ENCODE measurements around the gene NUDT17.

- no peak for TF ChIP-seq CTCF (IDR thresholded peaks at IDR 0.05; ENCODE audit: poor library complexity, severe bottlenecking)
- no peak for TF ChIP-seq EZH2 (IDR thresholded peaks at IDR 0.05; ENCODE audit: borderline replicate concordance, insufficient read depth, low read length, poor library complexity, severe bottlenecking)
- TF ChIP-seq EP300 (conservative IDR thresholded peaks at IDR 0.05; ENCODE audit: poor library complexity, severe bottlenecking): no peak
- TF ChIP-seq POLR2AphosphoS5 (IDR thresholded peaks at IDR 0.05): no peak
- TF ChIP-seq REST (IDR thresholded peaks at IDR 0.05; ENCODE audit: borderline replicate concordance): no peak
- TF ChIP-seq RAD21 (conservative IDR thresholded peaks at IDR 0.05): no peak
- no peak for TF ChIP-seq SMC3 (conservative IDR thresholded peaks at IDR 0.05; ENCODE audit: poor library complexity)
Measured at GRCh38 chr1:145859491-145860023, 14.1 kb downstream of the NUDT17 start.

Data from neural cell (in vitro differentiated cells).